ENCODE data around the gene SIRPG. TPM values are rescaled to one million over a fixed set of nuclear protein-coding genes. Genes with fewer than 3 reads are reported as not detected.

The SIRPG gene
- total RNA-seq, 4 donors from 2014 or later = not detected

GRCh38 chr20:1700990-1701389 is 43.4 kb upstream of the SIRPG start:
- H3K4me1 ChIP-seq = no peaks in the 10 kb centered on the region
- no peak for DNase-seq
- no peak overlapping the region for H3K4me3 ChIP-seq
- H3K36me3 ChIP-seq = no peaks in the 10 kb centered on the region
- H3K9me3 ChIP-seq = no peaks in the 10 kb centered on the region
- no peak for ATAC-seq
- intact Hi-C loops (cut with DNase I; ENCODE audit: low total_unique reads) (no loop called here), in situ Hi-C loops (cut with MboI; ENCODE audit: low sequenced_read_pairs in 4 of 4) (no loop called here)
- TF ChIP-seq POLR2A (IDR thresholded peaks at IDR 0.05) (no peak), CTCF (IDR thresholded peaks at IDR 0.05 in 4 of 5, conservative IDR thresholded peaks at IDR 0.05 in 1 of 5) (no peak)
- no peaks in the 10 kb centered on the region for H3K27me3 ChIP-seq
- H3K27ac ChIP-seq = no peak overlapping the region

DNA sequence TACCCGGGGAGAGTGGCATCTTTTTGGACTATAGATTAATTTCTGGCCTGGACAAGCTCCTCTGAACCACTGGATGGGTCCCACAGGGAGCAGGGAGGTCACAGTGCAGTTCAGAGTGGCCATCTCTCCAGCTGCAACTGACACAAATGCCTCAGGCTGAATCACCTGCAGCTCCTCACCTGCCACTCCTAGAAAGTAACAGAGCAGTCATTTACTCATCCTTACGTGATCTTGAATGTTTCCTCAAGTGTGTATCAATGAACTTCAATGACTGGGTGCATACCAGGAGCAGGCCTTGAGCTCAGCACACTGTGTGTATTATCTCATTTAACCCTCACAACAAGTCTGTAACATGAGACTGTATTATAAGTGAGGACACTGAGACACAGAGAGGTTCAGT is 40.0 kb upstream of the SIRPG start:
- H3K27me3 ChIP-seq = no peaks in the 10 kb centered on the region
- no peak for ATAC-seq
- H3K4me1 ChIP-seq = no peaks in the 10 kb centered on the region
- in situ Hi-C loops (cut with MboI; ENCODE audit: low sequenced_read_pairs in 4 of 4) (no loop called here), intact Hi-C loops (cut with DNase I; ENCODE audit: low total_unique reads) (no loop called here)
- H3K36me3 ChIP-seq = no peaks in the 10 kb centered on the region
- H3K27ac ChIP-seq = no peak overlapping the region
- H3K4me3 ChIP-seq = no peak overlapping the region
- TF ChIP-seq POLR2A (IDR thresholded peaks at IDR 0.05) (no peak), CTCF (IDR thresholded peaks at IDR 0.05 in 4 of 5, conservative IDR thresholded peaks at IDR 0.05 in 1 of 5) (no peak)
- H3K9me3 ChIP-seq = no peaks in the 10 kb centered on the region
- DNase-seq = no peak

DNA sequence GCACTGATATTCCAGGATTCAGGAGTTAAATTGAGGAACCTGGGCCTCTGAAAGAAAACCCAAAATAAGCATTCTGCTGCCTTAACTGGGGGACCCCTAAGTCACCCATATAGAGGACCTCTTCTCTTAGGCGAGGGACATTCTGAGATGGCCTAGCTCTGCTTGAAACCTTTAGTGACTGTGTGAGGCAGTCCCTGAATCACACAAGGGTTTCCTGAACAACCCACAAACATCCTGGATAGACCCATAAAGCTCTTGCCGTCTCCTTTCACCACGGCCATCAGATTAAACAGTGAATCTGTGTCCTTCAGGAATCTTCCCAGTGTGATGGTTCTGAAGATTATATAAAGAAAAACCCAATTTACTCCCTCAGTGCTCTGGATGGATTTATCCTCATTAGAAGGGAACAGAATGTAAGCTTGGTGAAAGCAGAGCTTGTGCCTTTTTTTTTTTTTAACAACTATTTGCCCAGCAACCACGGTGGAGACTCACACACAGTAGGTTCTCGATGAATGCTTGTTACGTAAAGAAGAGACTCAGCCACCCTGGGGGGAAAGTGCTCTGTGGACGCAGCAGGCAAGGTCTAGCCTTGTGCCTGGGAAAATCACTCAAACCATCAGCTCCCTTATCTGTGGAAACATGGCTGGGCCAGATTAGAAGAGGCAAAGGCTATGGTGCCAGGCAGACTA is 39.1 kb upstream of the SIRPG start:
- intact Hi-C loops (cut with DNase I; ENCODE audit: low total_unique reads) = no loop called here
- no peak for DNase-seq
- TF ChIP-seq POLR2A (IDR thresholded peaks at IDR 0.05) = no peak
- no peak for TF ChIP-seq CTCF (IDR thresholded peaks at IDR 0.05 in 4 of 5, conservative IDR thresholded peaks at IDR 0.05 in 1 of 5)
- H3K4me1 ChIP-seq = no peaks in the 10 kb centered on the region
- H3K9me3 ChIP-seq = no peaks in the 10 kb centered on the region
- no peak overlapping the region for H3K27ac ChIP-seq
- H3K36me3 ChIP-seq = no peaks in the 10 kb centered on the region
- in situ Hi-C loops (cut with MboI; ENCODE audit: low sequenced_read_pairs in 4 of 4) = no loop called here
- H3K4me3 ChIP-seq = no peak overlapping the region
- no peaks in the 10 kb centered on the region for H3K27me3 ChIP-seq
- ATAC-seq = no peak

GRCh38 chr20:1694672-1695071 is 37.1 kb upstream of the SIRPG start:
- in situ Hi-C loops (cut with MboI; ENCODE audit: low sequenced_read_pairs in 4 of 4) = no loop called here
- ATAC-seq (no peak), DNase-seq (no peak)
- intact Hi-C loops (cut with DNase I; ENCODE audit: low total_unique reads) = no loop called here
- Histone ChIP-seq H3K9me3 (no peaks in the 10 kb centered on the region), H3K4me1 (no peaks in the 10 kb centered on the region), H3K36me3 (no peaks in the 10 kb centered on the region), H3K27me3 (no peaks in the 10 kb centered on the region), H3K4me3 (no peak overlapping the region), H3K27ac (no peak overlapping the region)
- TF ChIP-seq POLR2A (IDR thresholded peaks at IDR 0.05) (no peak), CTCF (IDR thresholded peaks at IDR 0.05 in 4 of 5, conservative IDR thresholded peaks at IDR 0.05 in 1 of 5) (no peak)

GRCh38 chr20:1693427-1693826 is 35.8 kb upstream of the SIRPG start:
- DNase-seq (no peak), ATAC-seq (no peak)
- H3K27me3 ChIP-seq = no peaks in the 10 kb centered on the region
- H3K4me1 ChIP-seq = no peaks in the 10 kb centered on the region
- H3K36me3 ChIP-seq = no peaks in the 10 kb centered on the region
- intact Hi-C loops (cut with DNase I; ENCODE audit: low total_unique reads) = no loop called here
- no peaks in the 10 kb centered on the region for H3K9me3 ChIP-seq
- H3K4me3 ChIP-seq = no peak overlapping the region
- TF ChIP-seq POLR2A (IDR thresholded peaks at IDR 0.05) (no peak), CTCF (IDR thresholded peaks at IDR 0.05 in 4 of 5, conservative IDR thresholded peaks at IDR 0.05 in 1 of 5) (no peak)
- H3K27ac ChIP-seq = no peak overlapping the region
- in situ Hi-C loops (cut with MboI; ENCODE audit: low sequenced_read_pairs in 4 of 4) = no loop called here

Measured in gastrocnemius medialis (tissue), 4 donors.